ENCODE results near the gene HSF2BP. TPM values are rescaled to one million over a fixed set of nuclear protein-coding genes. Genes with fewer than 3 reads are reported as not detected.
"Not testable (repeated sequence)": the region's sequence is repeated elsewhere in the genome, so short reads cannot be mapped to it uniquely, and the experiment has no call there.

HSF2BP gene
- total RNA-seq, 3 donors from 2014 or later = 1.7 to 2.1 (median 1.9) TPM

GRCh38 chr21:43562451-43562850 is 96.8 kb downstream of the HSF2BP start:
- not testable (repeated sequence) for H3K36me3 Mint-ChIP-seq (ENCODE audit: insufficient read depth); H3K27me3 Mint-ChIP-seq (ENCODE audit: low read depth); H3K4me1 Mint-ChIP-seq (ENCODE audit: low read depth); H3K4me3 Mint-ChIP-seq; H3K9me3 Mint-ChIP-seq; DNase-seq; ATAC-seq

GRCh38 chr21:43540561-43540960 is 118.7 kb downstream of the HSF2BP start:
- DNase-seq; H3K27me3 Mint-ChIP-seq (ENCODE audit: low read depth); H3K4me1 Mint-ChIP-seq (ENCODE audit: low read depth); H3K36me3 Mint-ChIP-seq (ENCODE audit: insufficient read depth); H3K4me3 Mint-ChIP-seq; ATAC-seq; H3K9me3 Mint-ChIP-seq: not testable (repeated sequence)

GRCh38 chr21:43522495-43523131 is 136.7 kb downstream of the HSF2BP start:
- H3K27me3 Mint-ChIP-seq (ENCODE audit: low read depth) = not testable (repeated sequence)

GRCh38 chr21:43517701-43518100 is 141.6 kb downstream of the HSF2BP start:
- H3K36me3 Mint-ChIP-seq (ENCODE audit: insufficient read depth); H3K9me3 Mint-ChIP-seq; H3K4me3 Mint-ChIP-seq; H3K4me1 Mint-ChIP-seq (ENCODE audit: low read depth); ATAC-seq; H3K27me3 Mint-ChIP-seq (ENCODE audit: low read depth); DNase-seq: not testable (repeated sequence)

More at GRCh38 chr21:43522495-43523131, 136.7 kb downstream of the HSF2BP start:
- not testable (repeated sequence) for H3K9me3 Mint-ChIP-seq; H3K36me3 Mint-ChIP-seq (ENCODE audit: insufficient read depth); H3K4me3 Mint-ChIP-seq; ATAC-seq; DNase-seq; H3K4me1 Mint-ChIP-seq (ENCODE audit: low read depth)

- not testable (repeated sequence) for H3K36me3 Mint-ChIP-seq (ENCODE audit: insufficient read depth); H3K27me3 Mint-ChIP-seq (ENCODE audit: low read depth); H3K9me3 Mint-ChIP-seq; ATAC-seq; H3K4me3 Mint-ChIP-seq; DNase-seq; H3K4me1 Mint-ChIP-seq (ENCODE audit: low read depth)
Measured at GRCh38 chr21:43516860-43517627, 142.2 kb downstream of the HSF2BP start.

- not testable (repeated sequence) for H3K4me1 Mint-ChIP-seq (ENCODE audit: low read depth); H3K9me3 Mint-ChIP-seq; ATAC-seq
Measured at GRCh38 chr21:43516295-43516847, 142.9 kb downstream of the HSF2BP start.

GRCh38 chr21:43514834-43515233 is 144.5 kb downstream of the HSF2BP start:
- not testable (repeated sequence) for H3K4me3 Mint-ChIP-seq; DNase-seq; ATAC-seq; H3K27me3 Mint-ChIP-seq (ENCODE audit: low read depth); H3K9me3 Mint-ChIP-seq; H3K36me3 Mint-ChIP-seq (ENCODE audit: insufficient read depth); H3K4me1 Mint-ChIP-seq (ENCODE audit: low read depth)

More at GRCh38 chr21:43516295-43516847, 142.9 kb downstream of the HSF2BP start:
- H3K4me3 Mint-ChIP-seq; H3K36me3 Mint-ChIP-seq (ENCODE audit: insufficient read depth); DNase-seq; H3K27me3 Mint-ChIP-seq (ENCODE audit: low read depth): not testable (repeated sequence)

- H3K36me3 Mint-ChIP-seq (ENCODE audit: insufficient read depth); H3K9me3 Mint-ChIP-seq; H3K4me3 Mint-ChIP-seq; H3K4me1 Mint-ChIP-seq (ENCODE audit: low read depth); H3K27me3 Mint-ChIP-seq (ENCODE audit: low read depth); ATAC-seq; DNase-seq: not testable (repeated sequence)
Measured at GRCh38 chr21:43513023-43513422, 146.3 kb downstream of the HSF2BP start.

GRCh38 chr21:43511209-43511608 is 148.1 kb downstream of the HSF2BP start:
- ATAC-seq; DNase-seq; H3K36me3 Mint-ChIP-seq (ENCODE audit: insufficient read depth); H3K4me1 Mint-ChIP-seq (ENCODE audit: low read depth); H3K4me3 Mint-ChIP-seq; H3K27me3 Mint-ChIP-seq (ENCODE audit: low read depth); H3K9me3 Mint-ChIP-seq: not testable (repeated sequence)

- H3K9me3 Mint-ChIP-seq; H3K27me3 Mint-ChIP-seq (ENCODE audit: low read depth); H3K4me3 Mint-ChIP-seq; H3K36me3 Mint-ChIP-seq (ENCODE audit: insufficient read depth); H3K4me1 Mint-ChIP-seq (ENCODE audit: low read depth); DNase-seq: not testable (repeated sequence)
- peak; percentile 82 to 94 for ATAC-seq
Measured at GRCh38 chr21:43510669-43511068, 148.6 kb downstream of the HSF2BP start.

- not testable (repeated sequence) for H3K27me3 Mint-ChIP-seq (ENCODE audit: low read depth); H3K36me3 Mint-ChIP-seq (ENCODE audit: insufficient read depth); DNase-seq; H3K4me3 Mint-ChIP-seq; H3K4me1 Mint-ChIP-seq (ENCODE audit: low read depth); H3K9me3 Mint-ChIP-seq; ATAC-seq
Measured at GRCh38 chr21:43503892-43504291, 155.4 kb downstream of the HSF2BP start.

GRCh38 chr21:43503075-43503750 is 156.1 kb downstream of the HSF2BP start:
- H3K27me3 Mint-ChIP-seq (ENCODE audit: low read depth); ATAC-seq; H3K4me3 Mint-ChIP-seq: not testable (repeated sequence)

GRCh38 chr21:43502407-43503071 is 156.7 kb downstream of the HSF2BP start:
- not testable (repeated sequence) for H3K4me3 Mint-ChIP-seq; H3K4me1 Mint-ChIP-seq (ENCODE audit: low read depth); H3K9me3 Mint-ChIP-seq; ATAC-seq; DNase-seq; H3K36me3 Mint-ChIP-seq (ENCODE audit: insufficient read depth); H3K27me3 Mint-ChIP-seq (ENCODE audit: low read depth)

More at GRCh38 chr21:43503075-43503750, 156.1 kb downstream of the HSF2BP start:
- not testable (repeated sequence) for H3K4me1 Mint-ChIP-seq (ENCODE audit: low read depth); DNase-seq; H3K36me3 Mint-ChIP-seq (ENCODE audit: insufficient read depth); H3K9me3 Mint-ChIP-seq

- not testable (repeated sequence) for H3K4me1 Mint-ChIP-seq (ENCODE audit: low read depth); H3K36me3 Mint-ChIP-seq (ENCODE audit: insufficient read depth); H3K9me3 Mint-ChIP-seq; H3K4me3 Mint-ChIP-seq; DNase-seq; ATAC-seq; H3K27me3 Mint-ChIP-seq (ENCODE audit: low read depth)
Measured at GRCh38 chr21:43498924-43499323, 160.4 kb downstream of the HSF2BP start.
